Ishikawa (cell line): ENCODE results near the gene TRPV4.

Experiments
- CEBPB ChIP-seq: IDR thresholded peaks from 2 replicates; pipeline ENCODE4 v1.6.1; 2012
- CREB1 ChIP-seq: IDR thresholded peaks from 2 replicates; pipeline ENCODE4 v1.6.1; 2012; ENCODE audit warnings: low read depth
- EGR1 ChIP-seq: IDR thresholded peaks from 2 replicates; pipeline ENCODE4 v1.6.1; 2012
- EP300 ChIP-seq: IDR thresholded peaks from 2 replicates; pipeline ENCODE4 v1.6.1; 2012; ENCODE audit warnings: borderline replicate concordance
- FOXM1 ChIP-seq: IDR thresholded peaks from 2 replicates; pipeline ENCODE4 v1.6.1; 2012; ENCODE audit warnings: low read depth, borderline replicate concordance
- NFIC ChIP-seq: IDR thresholded peaks from 2 replicates; pipeline ENCODE4 v1.6.1; 2012
- RAD21 ChIP-seq: IDR thresholded peaks from 2 replicates; pipeline ENCODE4 v1.6.1; 2012; ENCODE audit warnings: low read depth
- TAF1 ChIP-seq: IDR thresholded peaks from 2 replicates; pipeline ENCODE4 v1.6.1; 2012; ENCODE audit warnings: low read depth, mild to moderate bottlenecking
- TCF12 ChIP-seq: IDR thresholded peaks from 2 replicates; pipeline ENCODE4 v1.6.1; 2012; ENCODE audit warnings: low read depth
- TEAD4 ChIP-seq: IDR thresholded peaks from 2 replicates; pipeline ENCODE4 v1.6.1; 2012
- YY1 ChIP-seq: IDR thresholded peaks from 2 replicates; pipeline ENCODE4 v1.6.1; 2012; ENCODE audit warnings: low read depth
- ZBTB7A ChIP-seq: IDR thresholded peaks from 2 replicates; pipeline ENCODE4 v1.6.1; 2012; ENCODE audit warnings: low read depth
- TF ChIP-seq, protein P1 (sequence below): IDR thresholded peaks from 2 replicates; pipeline ENCODE4 v1.6.1; 2012
- TF ChIP-seq, protein P2 (sequence below): IDR thresholded peaks from 2 replicates; pipeline ENCODE4 v1.6.1; 2012; ENCODE audit warnings: low read depth, mild to moderate bottlenecking
- TF ChIP-seq, protein P3 (sequence below): IDR thresholded peaks from 2 replicates; pipeline ENCODE4 v1.6.1; 2012

The TRPV4 gene

DNA sequence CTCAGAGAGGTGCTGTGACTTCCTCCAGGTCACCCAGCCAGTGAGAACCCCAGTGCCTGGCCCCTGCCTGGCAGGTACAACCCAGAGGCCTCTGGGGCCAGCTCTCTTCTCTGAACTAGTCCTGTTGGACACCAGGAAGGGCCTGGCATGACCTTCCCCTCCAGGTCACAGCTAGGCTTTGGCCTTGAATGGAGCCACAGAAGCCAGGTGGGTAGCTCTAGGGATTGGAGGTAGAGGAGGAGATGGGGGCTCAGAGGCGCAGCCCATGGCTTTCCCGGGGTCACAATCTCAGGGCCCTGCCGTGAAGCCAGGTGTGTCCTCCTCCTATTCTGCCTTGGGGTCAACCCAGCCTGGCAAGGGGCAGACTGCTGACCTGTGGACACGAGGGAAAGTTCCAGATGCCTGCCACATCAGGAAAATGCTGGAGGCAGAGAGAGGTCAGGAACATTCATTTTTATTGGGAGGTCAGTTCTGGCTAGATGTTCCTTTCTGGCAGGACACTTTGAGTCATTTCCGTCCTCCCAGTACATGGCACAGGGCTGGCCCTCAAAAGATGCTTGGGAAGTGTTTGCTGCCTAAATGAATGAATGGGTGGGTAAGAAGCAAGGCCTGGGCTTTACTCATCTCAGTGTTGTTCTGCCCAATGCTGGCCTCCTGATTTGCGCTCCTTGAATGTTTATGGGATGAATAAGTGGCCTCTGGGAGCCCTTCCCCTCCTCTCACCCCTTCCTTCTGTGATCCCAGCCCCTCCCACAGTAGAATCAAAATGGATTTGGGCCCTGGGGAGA is 94.1 kb downstream of the TRPV4 start:
- TF ChIP-seq YY1 (no peak), TEAD4 (no peak), FOXM1 (no peak), TAF1 (no peak), EGR1 (no peak), ZBTB7A (no peak), EP300 (no peak), NFIC (no peak), TCF12 (no peak), CEBPB (no peak), RAD21 (no peak), CREB1 (no peak)
- TF ChIP-seq, protein P1, sequence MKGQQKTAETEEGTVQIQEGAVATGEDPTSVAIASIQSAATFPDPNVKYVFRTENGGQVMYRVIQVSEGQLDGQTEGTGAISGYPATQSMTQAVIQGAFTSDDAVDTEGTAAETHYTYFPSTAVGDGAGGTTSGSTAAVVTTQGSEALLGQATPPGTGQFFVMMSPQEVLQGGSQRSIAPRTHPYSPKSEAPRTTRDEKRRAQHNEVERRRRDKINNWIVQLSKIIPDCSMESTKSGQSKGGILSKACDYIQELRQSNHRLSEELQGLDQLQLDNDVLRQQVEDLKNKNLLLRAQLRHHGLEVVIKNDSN, result no peak
- TF ChIP-seq, protein P2, sequence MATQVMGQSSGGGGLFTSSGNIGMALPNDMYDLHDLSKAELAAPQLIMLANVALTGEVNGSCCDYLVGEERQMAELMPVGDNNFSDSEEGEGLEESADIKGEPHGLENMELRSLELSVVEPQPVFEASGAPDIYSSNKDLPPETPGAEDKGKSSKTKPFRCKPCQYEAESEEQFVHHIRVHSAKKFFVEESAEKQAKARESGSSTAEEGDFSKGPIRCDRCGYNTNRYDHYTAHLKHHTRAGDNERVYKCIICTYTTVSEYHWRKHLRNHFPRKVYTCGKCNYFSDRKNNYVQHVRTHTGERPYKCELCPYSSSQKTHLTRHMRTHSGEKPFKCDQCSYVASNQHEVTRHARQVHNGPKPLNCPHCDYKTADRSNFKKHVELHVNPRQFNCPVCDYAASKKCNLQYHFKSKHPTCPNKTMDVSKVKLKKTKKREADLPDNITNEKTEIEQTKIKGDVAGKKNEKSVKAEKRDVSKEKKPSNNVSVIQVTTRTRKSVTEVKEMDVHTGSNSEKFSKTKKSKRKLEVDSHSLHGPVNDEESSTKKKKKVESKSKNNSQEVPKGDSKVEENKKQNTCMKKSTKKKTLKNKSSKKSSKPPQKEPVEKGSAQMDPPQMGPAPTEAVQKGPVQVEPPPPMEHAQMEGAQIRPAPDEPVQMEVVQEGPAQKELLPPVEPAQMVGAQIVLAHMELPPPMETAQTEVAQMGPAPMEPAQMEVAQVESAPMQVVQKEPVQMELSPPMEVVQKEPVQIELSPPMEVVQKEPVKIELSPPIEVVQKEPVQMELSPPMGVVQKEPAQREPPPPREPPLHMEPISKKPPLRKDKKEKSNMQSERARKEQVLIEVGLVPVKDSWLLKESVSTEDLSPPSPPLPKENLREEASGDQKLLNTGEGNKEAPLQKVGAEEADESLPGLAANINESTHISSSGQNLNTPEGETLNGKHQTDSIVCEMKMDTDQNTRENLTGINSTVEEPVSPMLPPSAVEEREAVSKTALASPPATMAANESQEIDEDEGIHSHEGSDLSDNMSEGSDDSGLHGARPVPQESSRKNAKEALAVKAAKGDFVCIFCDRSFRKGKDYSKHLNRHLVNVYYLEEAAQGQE, result no peak
- TF ChIP-seq, protein P3, sequence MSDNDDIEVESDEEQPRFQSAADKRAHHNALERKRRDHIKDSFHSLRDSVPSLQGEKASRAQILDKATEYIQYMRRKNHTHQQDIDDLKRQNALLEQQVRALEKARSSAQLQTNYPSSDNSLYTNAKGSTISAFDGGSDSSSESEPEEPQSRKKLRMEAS, result no peak

DNA sequence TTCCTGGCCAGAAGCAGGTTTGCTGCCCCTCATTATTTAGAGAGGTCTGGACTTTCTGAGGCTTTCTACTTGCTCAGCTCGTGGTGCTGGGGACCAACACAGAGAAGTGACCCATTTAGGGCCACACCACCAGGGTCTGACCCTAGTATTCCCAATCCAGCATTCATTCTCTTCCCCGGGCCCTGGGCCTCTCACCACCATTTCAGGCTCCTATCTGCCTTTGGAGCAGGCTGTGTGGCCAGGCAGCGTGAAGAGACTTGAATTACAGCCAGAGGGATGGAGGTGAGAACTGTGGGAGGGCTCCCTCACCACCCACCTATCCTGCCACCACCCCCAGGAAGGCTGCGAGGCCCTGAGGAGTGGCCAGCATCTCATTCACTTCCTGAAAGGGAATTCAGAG is 95.0 kb downstream of the TRPV4 start:
- TF ChIP-seq ZBTB7A (no peak), EGR1 (no peak)

DNA sequence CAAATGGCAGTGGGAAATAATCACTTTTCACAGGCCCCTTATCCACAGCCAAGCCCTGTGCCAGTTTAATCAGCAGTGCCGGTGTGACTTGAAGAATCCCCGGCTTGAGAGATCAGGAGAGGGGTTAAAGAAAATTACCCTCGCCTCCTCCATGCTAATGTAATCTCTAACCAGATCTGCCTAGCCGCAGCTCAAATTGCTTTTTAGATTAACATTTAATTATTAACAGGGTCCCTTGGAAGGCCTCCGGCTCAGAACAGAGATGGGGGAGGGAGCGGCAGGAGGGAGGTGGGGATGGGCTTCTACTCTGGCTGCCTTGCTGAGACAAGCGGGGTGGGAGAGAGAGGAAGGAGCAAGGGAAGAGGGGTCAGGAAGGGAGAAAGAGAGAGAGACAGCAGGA is 95.6 kb downstream of the TRPV4 start:
- no peak for TF ChIP-seq YY1
- no peak for TF ChIP-seq NFIC
- no peak for TF ChIP-seq TEAD4
- no peak for TF ChIP-seq EP300
- no peak for TF ChIP-seq ZBTB7A
- TF ChIP-seq RAD21, result no peak
- TF ChIP-seq, protein P1, result no peak
- no peak for TF ChIP-seq FOXM1
- no peak for TF ChIP-seq EGR1
- TF ChIP-seq, protein P2, result no peak
- no peak for TF ChIP-seq TCF12

DNA sequence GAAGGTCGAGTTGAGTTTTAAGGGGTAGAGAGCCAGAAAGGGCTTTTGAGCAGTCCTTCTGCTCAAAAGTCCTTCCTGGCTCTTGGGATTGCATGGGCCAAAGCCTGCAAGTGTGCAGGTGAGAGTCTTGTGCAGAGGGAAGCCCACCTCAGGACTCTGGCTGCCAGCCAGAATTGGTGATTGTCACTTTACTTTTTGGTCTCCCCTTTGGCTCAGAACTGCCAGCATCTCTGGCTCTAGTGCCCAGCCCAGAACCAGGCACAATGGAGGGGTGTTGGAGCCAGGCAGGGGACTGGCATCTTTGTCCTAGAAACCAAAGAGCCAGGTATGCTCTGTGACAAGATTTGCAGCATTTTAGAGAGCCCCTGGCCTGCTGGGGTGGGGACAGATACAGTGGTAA is 96.1 kb downstream of the TRPV4 start:
- TF ChIP-seq RAD21 (no peak), EGR1 (no peak), NFIC (no peak), CEBPB (no peak), TCF12 (no peak), CREB1 (no peak)
- TF ChIP-seq, protein P3, result no peak

DNA sequence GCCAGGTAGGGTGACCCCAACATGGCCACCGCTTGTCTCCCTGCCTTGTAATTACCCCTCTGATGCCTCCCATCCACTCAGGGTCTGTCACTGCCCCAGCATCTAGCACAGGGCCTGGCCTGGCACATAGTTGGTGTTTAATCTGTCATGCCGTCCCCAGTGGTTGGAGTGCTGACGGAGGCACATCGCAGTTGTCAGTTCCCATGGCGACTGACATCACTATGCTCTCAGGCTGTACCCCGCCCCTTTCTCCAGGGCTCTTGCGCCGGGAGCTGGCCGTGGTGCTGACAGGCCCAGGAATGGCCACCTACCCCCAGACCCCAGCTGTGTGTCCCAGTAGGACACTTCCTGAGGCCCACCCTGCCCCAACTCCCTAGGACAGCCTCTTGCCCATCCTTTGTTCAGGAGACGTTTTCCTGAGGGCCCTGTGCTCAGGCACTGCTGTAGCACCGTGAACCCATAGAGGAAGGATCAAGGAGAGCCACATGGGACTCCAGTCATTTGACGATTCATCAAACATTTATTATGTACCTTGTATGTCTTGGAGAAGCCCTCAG is 96.6 kb downstream of the TRPV4 start:
- no peak for TF ChIP-seq CEBPB
- TF ChIP-seq EP300, result no peak
- TF ChIP-seq ZBTB7A, result 0 out of 2 replicates have a peak, but pooled peaks have one; percentile 63
- TF ChIP-seq, protein P1, result no peak
- no peak for TF ChIP-seq TEAD4
- TF ChIP-seq YY1, result peak; percentile 59; the same call in 1 of the 2 replicates
- TF ChIP-seq, protein P2, result peak; percentile 97
- no peak for TF ChIP-seq FOXM1
- TF ChIP-seq, protein P3, result 0 out of 2 replicates have a peak, but pooled peaks have one; percentile 37
- no peak for TF ChIP-seq EGR1
- TF ChIP-seq RAD21, result no peak
- TF ChIP-seq TCF12, result no peak
- TF ChIP-seq NFIC, result no peak
- TF ChIP-seq TAF1, result no peak
- no peak for TF ChIP-seq CREB1
